GM19351 (cell line): ENCODE results near the gene HSP90B1.

Experiments
- ATAC-seq: cut with Tn5 transposase; IDR thresholded peaks from one replicate; pipeline ENCODE4 v1.9.1; 2021; ENCODE audit warnings: mild to moderate bottlenecking, moderate library complexity; ENCODE audit not compliant: unreplicated experiment

HSP90B1 gene

DNA sequence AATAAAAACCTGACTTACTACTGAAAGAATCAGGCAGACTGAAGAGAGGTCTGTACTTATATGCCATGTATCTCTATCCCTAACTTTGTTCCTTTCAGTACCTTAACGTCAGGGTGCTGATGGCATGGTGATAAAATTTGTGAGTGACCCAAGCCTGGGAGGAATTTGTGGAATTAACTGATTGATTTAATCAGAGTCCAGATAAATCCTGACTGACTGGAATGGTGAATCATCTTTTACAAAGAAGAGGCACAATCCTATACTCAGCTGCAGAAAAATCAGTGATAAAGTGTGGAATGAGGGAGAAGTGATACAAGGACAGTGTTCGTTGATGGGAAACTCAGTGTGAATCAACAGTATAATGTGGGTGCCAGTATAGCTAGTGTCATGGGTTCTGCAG, 39.2 kb downstream of the HSP90B1 start:
- ATAC-seq = no peak

DNA sequence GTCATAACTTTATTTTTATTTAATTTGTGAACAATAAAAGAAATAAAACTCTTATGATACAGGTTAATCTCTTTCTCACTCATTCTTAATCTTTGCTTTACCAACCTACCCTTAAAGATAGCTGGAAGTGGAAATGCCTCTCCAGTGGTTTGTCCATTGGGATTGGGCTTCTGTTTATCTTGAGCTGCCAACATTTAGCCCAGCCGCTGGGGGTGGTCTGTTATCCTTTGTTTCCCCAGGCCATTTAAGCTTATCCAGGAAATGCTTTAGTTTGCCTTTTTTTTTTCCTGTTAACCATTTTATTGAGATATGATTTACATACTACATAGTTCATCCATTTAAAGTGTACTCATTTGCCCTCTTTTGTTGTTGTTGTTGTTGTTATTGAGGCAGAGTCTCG, 43.7 kb downstream of the HSP90B1 start:
- ATAC-seq = no peak

DNA sequence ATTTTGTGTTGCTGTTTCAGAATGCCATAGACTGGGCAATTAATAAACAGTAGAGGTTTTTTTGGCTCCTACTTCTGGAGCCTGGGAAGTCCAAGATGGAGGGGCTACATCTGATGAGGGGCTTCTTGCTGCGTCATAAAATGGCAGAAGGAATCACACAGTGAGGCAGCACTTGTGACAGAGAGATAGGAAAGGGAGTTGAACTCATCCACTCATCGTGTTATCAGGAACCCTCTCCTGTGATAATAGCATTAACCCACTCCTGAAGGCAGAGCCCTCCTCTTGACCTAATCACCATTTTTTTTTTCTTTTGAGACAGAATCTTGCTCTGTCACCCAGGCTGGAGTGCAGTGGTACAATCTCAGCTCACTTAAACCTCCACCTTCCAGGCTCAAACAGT, 45.2 kb downstream of the HSP90B1 start:
- ATAC-seq = no peak

DNA sequence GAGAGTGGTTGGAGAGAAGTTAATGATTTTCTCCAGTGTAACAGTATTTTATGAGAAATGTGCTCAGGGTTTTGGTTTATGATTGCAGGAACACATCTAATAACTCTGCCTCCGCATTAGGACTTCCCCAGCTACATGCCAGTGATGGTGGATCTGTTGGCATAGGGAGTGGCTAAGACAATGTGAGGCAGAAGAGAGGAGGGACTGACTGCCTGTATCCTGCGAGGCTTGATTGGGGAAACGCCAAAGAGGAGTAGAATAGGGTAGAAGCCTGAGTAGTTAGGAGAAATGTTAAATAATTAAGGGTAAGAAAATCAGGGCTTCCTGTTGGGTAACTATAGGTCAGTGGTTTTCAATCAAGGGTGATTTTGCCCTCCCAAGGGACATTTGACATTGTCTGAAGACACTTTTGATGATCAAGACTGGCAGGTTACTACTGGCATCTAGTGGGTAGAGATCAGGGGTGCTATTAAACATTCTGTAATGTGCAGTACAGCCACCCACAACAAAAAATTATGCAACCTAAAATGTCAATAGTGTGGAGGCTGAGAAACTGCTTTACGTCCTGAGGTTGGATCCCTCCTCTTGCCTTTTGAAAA, 48.3 kb downstream of the HSP90B1 start:
- ATAC-seq = no peak

DNA sequence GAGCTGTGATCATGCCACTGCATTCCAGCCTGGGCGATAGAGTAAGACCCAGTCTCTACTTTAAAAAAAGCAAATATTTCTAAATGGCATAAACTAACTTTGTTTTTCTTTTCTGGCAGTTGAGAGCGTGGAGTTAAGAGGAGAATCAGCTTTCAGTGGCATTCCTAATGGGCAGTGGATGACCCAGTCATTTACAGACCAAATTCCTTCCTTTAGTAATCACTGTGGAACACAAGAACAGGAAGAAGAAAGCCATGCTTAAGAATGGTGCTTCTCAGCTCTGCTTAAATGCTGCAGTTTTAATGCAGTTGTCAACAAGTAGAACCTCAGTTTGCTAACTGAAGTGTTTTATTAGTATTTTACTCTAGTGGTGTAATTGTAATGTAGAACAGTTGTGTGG, 56.6 kb downstream of the HSP90B1 start:
- ATAC-seq = no peak

DNA sequence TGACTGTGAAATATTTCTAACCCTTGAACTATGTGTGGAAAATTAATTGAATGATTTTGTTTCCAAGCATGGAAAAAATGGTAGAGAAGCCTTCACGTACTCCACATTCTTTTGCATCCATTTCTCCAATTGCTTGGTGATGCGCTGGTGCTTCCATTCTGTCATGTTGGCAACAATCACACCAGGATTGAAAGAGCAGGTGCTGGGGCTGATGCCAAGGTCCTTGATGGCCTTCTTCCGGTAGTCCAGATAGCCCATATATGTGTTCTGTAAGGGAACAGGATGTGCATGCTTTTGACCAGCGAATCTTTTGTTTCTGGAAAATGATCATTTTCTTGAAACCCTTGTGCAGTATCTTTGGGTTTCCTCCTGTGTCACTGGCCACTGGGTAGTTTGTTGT, 64.0 kb downstream of the HSP90B1 start:
- no peak for ATAC-seq

DNA sequence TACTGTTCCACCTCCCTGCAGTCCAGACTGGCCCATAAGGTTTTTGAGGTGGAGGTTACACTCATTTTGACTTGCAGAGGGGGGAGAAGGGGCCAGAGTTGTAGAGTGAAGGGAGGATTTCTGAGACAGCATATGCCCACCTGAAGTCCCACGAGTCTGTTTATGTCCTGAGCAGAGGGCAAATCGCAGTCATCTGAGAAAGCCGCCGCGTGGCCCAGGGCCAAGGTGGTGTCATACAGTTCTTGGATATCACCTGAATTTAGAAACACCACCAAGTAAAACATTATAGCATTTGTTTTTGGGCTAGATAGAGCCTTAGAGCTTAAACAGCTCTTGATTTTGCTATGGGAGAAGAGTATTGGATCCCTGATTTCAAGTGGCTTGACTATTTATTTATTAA, 66.4 kb downstream of the HSP90B1 start:
- no peak for ATAC-seq

DNA sequence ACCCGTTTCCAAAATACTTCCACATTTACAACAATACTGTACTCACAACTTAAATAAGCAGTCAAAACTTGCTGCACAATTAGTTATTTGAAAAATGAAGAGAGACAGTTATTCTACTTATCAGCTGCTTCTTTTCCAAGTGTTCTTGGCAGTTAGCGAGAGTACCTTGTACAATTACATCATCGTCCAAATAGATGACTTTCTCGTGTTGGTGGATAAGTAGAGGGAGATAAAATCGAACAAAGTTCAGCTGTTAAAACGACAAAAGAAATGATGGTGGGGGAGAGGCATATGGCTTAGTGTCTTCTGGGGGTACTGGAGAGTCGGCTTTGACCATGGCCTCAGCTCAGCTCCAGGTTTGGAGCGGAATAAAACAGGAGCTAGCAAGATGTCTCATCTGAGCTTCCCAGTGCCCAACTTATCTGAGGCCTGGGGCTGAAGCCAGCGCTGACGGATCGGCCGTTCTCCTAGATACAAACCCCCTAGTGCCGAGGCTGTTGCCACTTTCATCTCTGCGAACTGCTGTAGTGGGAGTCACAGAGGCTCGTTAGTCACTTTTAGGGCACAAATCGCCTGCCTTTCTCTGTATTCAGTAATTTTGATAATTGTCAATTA, 67.2 kb downstream of the HSP90B1 start:
- no peak for ATAC-seq
